HG03066 (cell line): Measurements from ENCODE around the gene RASL11B.
A peak's percentile ranks its signal among the peaks of the same experiment; 100 is the strongest.
"Not testable (repeated sequence)": the region's sequence is repeated elsewhere in the genome, so short reads cannot be mapped to it uniquely, and the experiment has no call there.

Experiments
- ATAC-seq: cut with Tn5 transposase; IDR thresholded peaks from one replicate; pipeline ENCODE4 v1.9.1; 2021; ENCODE audit warnings: low read depth; ENCODE audit not compliant: unreplicated experiment

The RASL11B gene

GRCh38 chr4:52861879-52862616 is at the start of gene RASL11B:
TSS of gene RASL11B (plus strand) at chr4:52862317. CDS start at chr4:52862508, 191 bp downstream.
- peak; percentile 99 for ATAC-seq

GRCh38 chr4:52813546-52813945 is 48.6 kb upstream of the RASL11B start:
- no peak for ATAC-seq

GRCh38 chr4:52822583-52822971 is 39.5 kb upstream of the RASL11B start:
- no peak for ATAC-seq

- no peak for ATAC-seq
Measured at GRCh38 chr4:52822972-52823701, 39.0 kb upstream of the RASL11B start.

GRCh38 chr4:52823702-52824092 is 38.4 kb upstream of the RASL11B start:
- no peak for ATAC-seq

- no peak for ATAC-seq
Measured at GRCh38 chr4:52824270-52824602, 37.9 kb upstream of the RASL11B start.

GRCh38 chr4:52824603-52825459 is 37.3 kb upstream of the RASL11B start:
- ATAC-seq = no peak

GRCh38 chr4:52825460-52826090 is 36.5 kb upstream of the RASL11B start:
- ATAC-seq = no peak

GRCh38 chr4:52833941-52834525 is 28.1 kb upstream of the RASL11B start:
- no peak for ATAC-seq

- not testable (repeated sequence) for ATAC-seq
Measured at GRCh38 chr4:52834641-52835456, 27.3 kb upstream of the RASL11B start.

- no peak for ATAC-seq
Measured at GRCh38 chr4:52836120-52836519, 26.0 kb upstream of the RASL11B start.

- ATAC-seq = no peak
Measured at GRCh38 chr4:52836678-52837077, 25.4 kb upstream of the RASL11B start.

- ATAC-seq = no peak
Measured at GRCh38 chr4:52837716-52838558, 24.2 kb upstream of the RASL11B start.

GRCh38 chr4:52838729-52839586 is 23.2 kb upstream of the RASL11B start:
- no peak for ATAC-seq

GRCh38 chr4:52840531-52841370 is 21.4 kb upstream of the RASL11B start:
- no peak for ATAC-seq

- no peak for ATAC-seq
Measured at GRCh38 chr4:52841682-52842456, 20.2 kb upstream of the RASL11B start.
